PC-3 (cell line): ENCODE results near the gene BEND7.

Experiments used
- EZH2 ChIP-seq: fragments of 300-600 bp; sonication (generic); IDR thresholded peaks from one replicate; pipeline ENCODE4 v1.6.1; 2017; ENCODE audit warnings: antibody characterized with exemption, mild to moderate bottlenecking, low read length; ENCODE audit not compliant: unreplicated experiment
- EZH2phosphoT487 ChIP-seq: fragments of 300-600 bp; sonication (generic); IDR thresholded peaks from 2 replicates; pipeline ENCODE4 v1.6.1; 2018; ENCODE audit warnings: mild to moderate bottlenecking, antibody characterized with exemption, low read length, borderline replicate concordance
- TF ChIP-seq, protein P1 (sequence below): fragments of 300-600 bp; sonication (generic); conservative IDR thresholded peaks from 2 replicates; pipeline ENCODE4 v1.5.1; 2017; ENCODE audit warnings: antibody characterized with exemption, low read depth, mild to moderate bottlenecking, low read length

DNA sequence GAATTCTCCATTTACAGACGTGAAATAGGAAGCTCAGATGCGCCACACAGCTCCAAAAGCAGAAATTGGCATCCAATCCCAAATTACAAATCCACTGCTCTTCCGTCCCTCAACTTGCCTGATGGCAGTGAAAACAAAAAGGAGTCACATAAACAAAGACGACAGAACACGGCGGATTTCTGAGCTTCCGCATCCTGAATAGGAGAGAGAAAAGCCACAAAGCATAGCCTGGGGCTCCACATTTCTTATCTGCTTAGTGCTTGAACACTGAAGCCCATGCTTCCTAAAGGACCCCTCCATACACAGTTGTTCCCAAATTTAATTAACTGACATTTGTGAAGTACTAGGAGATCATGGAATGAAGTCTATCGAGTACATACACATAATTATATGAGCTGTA lies 32.6 kb downstream of the BEND7 start:
- TF ChIP-seq, protein P1, sequence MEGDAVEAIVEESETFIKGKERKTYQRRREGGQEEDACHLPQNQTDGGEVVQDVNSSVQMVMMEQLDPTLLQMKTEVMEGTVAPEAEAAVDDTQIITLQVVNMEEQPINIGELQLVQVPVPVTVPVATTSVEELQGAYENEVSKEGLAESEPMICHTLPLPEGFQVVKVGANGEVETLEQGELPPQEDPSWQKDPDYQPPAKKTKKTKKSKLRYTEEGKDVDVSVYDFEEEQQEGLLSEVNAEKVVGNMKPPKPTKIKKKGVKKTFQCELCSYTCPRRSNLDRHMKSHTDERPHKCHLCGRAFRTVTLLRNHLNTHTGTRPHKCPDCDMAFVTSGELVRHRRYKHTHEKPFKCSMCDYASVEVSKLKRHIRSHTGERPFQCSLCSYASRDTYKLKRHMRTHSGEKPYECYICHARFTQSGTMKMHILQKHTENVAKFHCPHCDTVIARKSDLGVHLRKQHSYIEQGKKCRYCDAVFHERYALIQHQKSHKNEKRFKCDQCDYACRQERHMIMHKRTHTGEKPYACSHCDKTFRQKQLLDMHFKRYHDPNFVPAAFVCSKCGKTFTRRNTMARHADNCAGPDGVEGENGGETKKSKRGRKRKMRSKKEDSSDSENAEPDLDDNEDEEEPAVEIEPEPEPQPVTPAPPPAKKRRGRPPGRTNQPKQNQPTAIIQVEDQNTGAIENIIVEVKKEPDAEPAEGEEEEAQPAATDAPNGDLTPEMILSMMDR = no peak
- TF ChIP-seq EZH2 = no peak
- TF ChIP-seq EZH2phosphoT487 = no peak
